Osteocyte (in vitro differentiated cells): ENCODE measurements around the gene GRIN3B. TPM values are rescaled to one million over a fixed set of nuclear protein-coding genes. Genes with fewer than 3 reads are reported as not detected.
A peak's percentile ranks its signal among the peaks of the same experiment; 100 is the strongest.
"Not testable (repeated sequence)": the region's sequence is repeated elsewhere in the genome, so short reads cannot be mapped to it uniquely, and the experiment has no call there.

ENCODE experiments used
- DNase-seq: peaks from one replicate; pipeline ENCODE4 v3.0.0; 2021; ENCODE audit warnings: mixed read lengths; ENCODE audit not compliant: unreplicated experiment; ENCODE audit errors: extremely low spot score
- H3K27ac Mint-ChIP-seq: one replicate; pipeline ENCODE4 v1.8.0; 2021; ENCODE audit warnings: mild to moderate bottlenecking, mixed read lengths; ENCODE audit not compliant: unreplicated experiment
- H3K27me3 Mint-ChIP-seq: one replicate; pipeline ENCODE4 v1.8.0; 2021; ENCODE audit warnings: mixed read lengths; ENCODE audit not compliant: unreplicated experiment
- H3K36me3 Mint-ChIP-seq: one replicate; pipeline ENCODE4 v1.8.0; 2021; ENCODE audit warnings: mixed read lengths; ENCODE audit not compliant: unreplicated experiment
- H3K4me1 Mint-ChIP-seq: one replicate; pipeline ENCODE4 v1.8.0; 2021; ENCODE audit warnings: mixed read lengths; ENCODE audit not compliant: unreplicated experiment
- H3K4me3 Mint-ChIP-seq: one replicate; pipeline ENCODE4 v1.8.0; 2021; ENCODE audit warnings: mild to moderate bottlenecking, moderate library complexity, mixed read lengths; ENCODE audit not compliant: unreplicated experiment
- H3K9me3 Mint-ChIP-seq: one replicate; pipeline ENCODE4 v1.8.0; 2021; ENCODE audit warnings: mixed read lengths; ENCODE audit not compliant: unreplicated experiment
- total RNA-seq: library from RNA; stranded (reverse); gene quantifications from 2 replicates; pipeline ENCODE4 v1.2.1, GENCODE V29; 2021
- TF ChIP-seq, protein P1 (sequence below): fragments of 200-600 bp; sonication (generic); IDR thresholded peaks from 2 replicates; pipeline ENCODE4 v1.5.0; 2021; ENCODE audit warnings: antibody characterized with exemption, mild to moderate bottlenecking, moderate library complexity

Gene GRIN3B
- total RNA-seq, 1 donor from 2014 or later, result 0.46 TPM

- H3K4me1 Mint-ChIP-seq, result peaks cover 44% of the 10 kb centered on the region
- no peaks in the 10 kb centered on the region for H3K9me3 Mint-ChIP-seq
- TF ChIP-seq, protein P1, sequence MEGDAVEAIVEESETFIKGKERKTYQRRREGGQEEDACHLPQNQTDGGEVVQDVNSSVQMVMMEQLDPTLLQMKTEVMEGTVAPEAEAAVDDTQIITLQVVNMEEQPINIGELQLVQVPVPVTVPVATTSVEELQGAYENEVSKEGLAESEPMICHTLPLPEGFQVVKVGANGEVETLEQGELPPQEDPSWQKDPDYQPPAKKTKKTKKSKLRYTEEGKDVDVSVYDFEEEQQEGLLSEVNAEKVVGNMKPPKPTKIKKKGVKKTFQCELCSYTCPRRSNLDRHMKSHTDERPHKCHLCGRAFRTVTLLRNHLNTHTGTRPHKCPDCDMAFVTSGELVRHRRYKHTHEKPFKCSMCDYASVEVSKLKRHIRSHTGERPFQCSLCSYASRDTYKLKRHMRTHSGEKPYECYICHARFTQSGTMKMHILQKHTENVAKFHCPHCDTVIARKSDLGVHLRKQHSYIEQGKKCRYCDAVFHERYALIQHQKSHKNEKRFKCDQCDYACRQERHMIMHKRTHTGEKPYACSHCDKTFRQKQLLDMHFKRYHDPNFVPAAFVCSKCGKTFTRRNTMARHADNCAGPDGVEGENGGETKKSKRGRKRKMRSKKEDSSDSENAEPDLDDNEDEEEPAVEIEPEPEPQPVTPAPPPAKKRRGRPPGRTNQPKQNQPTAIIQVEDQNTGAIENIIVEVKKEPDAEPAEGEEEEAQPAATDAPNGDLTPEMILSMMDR, result no peak
- H3K27me3 Mint-ChIP-seq, result no peaks in the 10 kb centered on the region
- H3K36me3 Mint-ChIP-seq, result peaks cover 2% of the 10 kb centered on the region
- DNase-seq, result no peak
- peak overlapping the region; percentile 18 for H3K27ac Mint-ChIP-seq
- peak overlapping the region; percentile 84 for H3K4me3 Mint-ChIP-seq
These were observed 18.9 kb downstream of the GRIN3B start for GRCh38 chr19:1018932-1019615.

- TF ChIP-seq, protein P1, result no peak
- peak overlapping the region; percentile 80 for H3K27ac Mint-ChIP-seq
- DNase-seq, result no peak
- H3K9me3 Mint-ChIP-seq, result no peaks in the 10 kb centered on the region
- no peaks in the 10 kb centered on the region for H3K36me3 Mint-ChIP-seq
- peaks cover 44% of the 10 kb centered on the region for H3K4me1 Mint-ChIP-seq
- H3K4me3 Mint-ChIP-seq, result peak overlapping the region; percentile 84
- H3K27me3 Mint-ChIP-seq, result no peaks in the 10 kb centered on the region
These were observed 19.4 kb downstream of the GRIN3B start for GRCh38 chr19:1019616-1019961.

DNA sequence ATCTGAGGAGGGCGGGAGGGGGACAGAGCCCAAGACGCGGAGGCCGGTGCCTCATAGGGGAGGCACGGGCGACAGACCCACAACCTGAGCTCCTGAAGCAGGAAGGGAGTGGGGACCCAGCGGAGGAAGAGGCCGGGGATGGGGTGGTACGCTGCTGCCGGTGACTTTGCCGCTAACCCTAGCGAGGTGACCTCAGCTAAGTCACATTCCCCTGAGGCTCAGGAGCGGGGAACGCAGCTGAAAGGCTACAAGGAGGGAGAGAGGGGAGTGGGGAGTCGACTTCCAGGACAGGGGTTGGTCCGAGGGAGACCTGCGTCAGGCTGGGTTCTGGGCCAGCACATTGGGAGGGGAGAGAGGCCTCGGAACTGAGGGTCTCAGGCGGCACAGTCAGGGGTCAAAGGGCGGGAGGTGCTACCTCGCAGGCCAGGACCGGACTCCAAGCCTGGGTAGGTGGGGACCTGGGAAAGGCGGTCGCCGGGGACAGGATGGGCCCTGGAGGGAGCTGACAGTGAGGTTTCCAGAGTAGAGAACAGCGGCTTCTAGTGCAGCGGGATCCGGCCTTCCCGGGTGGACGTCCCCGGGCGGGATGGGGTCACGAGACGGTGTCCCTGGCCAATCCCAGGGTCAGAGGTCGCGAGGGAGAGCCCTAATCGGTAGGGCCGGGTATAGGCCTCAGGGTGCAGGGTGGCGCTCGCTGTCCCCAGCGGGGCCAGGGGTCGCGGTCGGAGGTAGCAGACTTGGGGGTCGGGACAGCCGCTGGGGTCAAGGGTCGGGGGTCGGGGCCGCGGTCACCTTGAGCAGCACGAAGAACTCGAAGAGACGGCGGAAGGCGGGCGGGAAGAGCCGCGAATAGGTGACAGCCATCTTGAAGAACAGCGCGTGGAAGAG, 20.0 kb downstream of the GRIN3B start:
- Mint-ChIP-seq H3K4me3 (peak overlapping the region; percentile 84), H3K27me3 (no peaks in the 10 kb centered on the region), H3K36me3 (no peaks in the 10 kb centered on the region), H3K4me1 (peaks cover 44% of the 10 kb centered on the region), H3K27ac (peak overlapping the region; percentile 80), H3K9me3 (no peaks in the 10 kb centered on the region)
- no peak for DNase-seq
- TF ChIP-seq, protein P1, result no peak

- Mint-ChIP-seq H3K4me1 (peaks cover 41% of the 10 kb centered on the region), H3K27me3 (no peaks in the 10 kb centered on the region), H3K9me3 (no peaks in the 10 kb centered on the region), H3K36me3 (no peaks in the 10 kb centered on the region), H3K4me3 (peak within 1 kb of the TSS; percentile 84), H3K27ac (peak within 1 kb of the TSS; percentile 97)
- TF ChIP-seq, protein P1, result no peak
- peak; percentile 99 for DNase-seq
These were observed 20.7 kb downstream of the GRIN3B start, which contains the start of gene TMEM259 for GRCh38 chr19:1020868-1021425. Gene TMEM259, minus strand, starts transcription at chr19:1021123. Its CDS starts 127 bp downstream, at chr19:1020996.

- not testable (repeated sequence) for H3K27ac Mint-ChIP-seq, H3K27me3 Mint-ChIP-seq, H3K36me3 Mint-ChIP-seq, H3K9me3 Mint-ChIP-seq, H3K4me3 Mint-ChIP-seq, DNase-seq
- peaks cover 21% of the 10 kb centered on the region for H3K4me1 Mint-ChIP-seq
These were observed 23.6 kb downstream of the GRIN3B start for GRCh38 chr19:1023883-1024188.

DNA sequence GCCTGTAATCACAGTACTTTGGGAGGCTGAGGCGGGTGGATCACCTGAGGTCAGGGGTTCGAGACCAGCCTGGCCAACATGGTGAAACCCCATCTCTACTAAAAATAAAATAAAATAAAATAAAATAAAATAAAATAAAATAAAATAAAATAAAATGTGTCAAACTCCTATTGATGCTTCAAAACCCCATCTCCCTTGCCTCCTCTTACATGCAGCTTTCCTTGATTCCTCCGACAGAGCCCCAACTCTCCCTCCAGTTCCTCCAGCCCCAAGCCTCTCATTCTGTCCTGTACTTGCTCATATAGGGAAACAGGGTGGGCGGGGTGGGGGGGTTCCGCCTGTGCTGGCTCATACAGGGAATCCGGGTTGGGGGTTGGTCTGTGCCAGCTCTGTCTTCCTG, 24.9 kb downstream of the GRIN3B start:
- not testable (repeated sequence) for H3K4me3 Mint-ChIP-seq, DNase-seq, H3K27me3 Mint-ChIP-seq, H3K27ac Mint-ChIP-seq, H3K9me3 Mint-ChIP-seq, H3K36me3 Mint-ChIP-seq
- peaks cover 17% of the 10 kb centered on the region for H3K4me1 Mint-ChIP-seq
